Parathyroid adenoma (tissue), 2 donors: Measurements from ENCODE around the gene MGARP.

Source experiments
- H2AFZ ChIP-seq: fragments of 300-600 bp; sonication (generic); one replicate; pipeline ENCODE4 v1.7.0; 2017; ENCODE audit warnings: antibody characterized with exemption, mild to moderate bottlenecking
- H3K27ac ChIP-seq: fragments of 300-600 bp; sonication (generic); one replicate; pipeline ENCODE4 v1.7.0; 2017
- H3K27me3 ChIP-seq: fragments of 300-600 bp; sonication (generic); one replicate; pipeline ENCODE4 v1.7.0; 2017; ENCODE audit warnings: low read length; ENCODE audit not compliant: control insufficient read depth, insufficient read depth
- H3K36me3 ChIP-seq: fragments of 300-600 bp; sonication (generic); one replicate; pipeline ENCODE4 v1.7.0; 2017; ENCODE audit warnings: low read length; ENCODE audit not compliant: control insufficient read depth, insufficient read depth
- H3K4me1 ChIP-seq: fragments of 300-600 bp; sonication (generic); one replicate; pipeline ENCODE4 v1.7.0; 2017; ENCODE audit warnings: control low read depth
- H3K4me2 ChIP-seq: fragments of 300-600 bp; sonication (generic); one replicate; pipeline ENCODE4 v1.7.0; 2017; ENCODE audit warnings: low read length
- H3K4me3 ChIP-seq: fragments of 300-600 bp; sonication (generic); one replicate; pipeline ENCODE4 v1.7.0; 2017; ENCODE audit warnings: low read depth, low read length
- H3K79me2 ChIP-seq: fragments of 300-600 bp; sonication (generic); one replicate; pipeline ENCODE4 v1.7.0; 2017; ENCODE audit warnings: control low read depth
- H3K9ac ChIP-seq: fragments of 300-600 bp; sonication (generic); one replicate; pipeline ENCODE4 v1.7.0; 2017; ENCODE audit warnings: mild to moderate bottlenecking
- H3K9me3 ChIP-seq: fragments of 300-600 bp; sonication (generic); one replicate; pipeline ENCODE4 v1.7.0; 2017; ENCODE audit warnings: low read length; ENCODE audit not compliant: control insufficient read depth
- CTCF ChIP-seq: fragments of 300-600 bp; sonication (generic); IDR thresholded peaks from one replicate; pipeline ENCODE4 v1.7.0; 2017; ENCODE audit warnings: antibody characterized with exemption, mild to moderate bottlenecking
- donor health status: primary hyperparathyroidism.

MGARP gene

GRCh38 chr4:139301113-139301820 is 21.2 kb upstream of the MGARP start, which contains the start of gene NAA15:
Gene NAA15, plus strand, starts transcription at chr4:139301505. Its CDS starts 273 bp downstream, at chr4:139301778.
- Histone ChIP-seq H3K79me2 (peaks cover 12% of the 10 kb centered on the region), H3K27me3 (no peaks in the 10 kb centered on the region), H3K4me2 (peak within 1 kb of the TSS; percentile 75), H3K36me3 (no peaks in the 10 kb centered on the region), H2AFZ (peak within 1 kb of the TSS; percentile 93), H3K27ac (peak within 1 kb of the TSS; percentile 87), H3K9me3 (no peaks in the 10 kb centered on the region), H3K9ac (peak within 1 kb of the TSS; percentile 3), H3K4me1 (peaks cover 4% of the 10 kb centered on the region), H3K4me3 (peak within 1 kb of the TSS; percentile 83)
- TF ChIP-seq CTCF, result no peak

DNA sequence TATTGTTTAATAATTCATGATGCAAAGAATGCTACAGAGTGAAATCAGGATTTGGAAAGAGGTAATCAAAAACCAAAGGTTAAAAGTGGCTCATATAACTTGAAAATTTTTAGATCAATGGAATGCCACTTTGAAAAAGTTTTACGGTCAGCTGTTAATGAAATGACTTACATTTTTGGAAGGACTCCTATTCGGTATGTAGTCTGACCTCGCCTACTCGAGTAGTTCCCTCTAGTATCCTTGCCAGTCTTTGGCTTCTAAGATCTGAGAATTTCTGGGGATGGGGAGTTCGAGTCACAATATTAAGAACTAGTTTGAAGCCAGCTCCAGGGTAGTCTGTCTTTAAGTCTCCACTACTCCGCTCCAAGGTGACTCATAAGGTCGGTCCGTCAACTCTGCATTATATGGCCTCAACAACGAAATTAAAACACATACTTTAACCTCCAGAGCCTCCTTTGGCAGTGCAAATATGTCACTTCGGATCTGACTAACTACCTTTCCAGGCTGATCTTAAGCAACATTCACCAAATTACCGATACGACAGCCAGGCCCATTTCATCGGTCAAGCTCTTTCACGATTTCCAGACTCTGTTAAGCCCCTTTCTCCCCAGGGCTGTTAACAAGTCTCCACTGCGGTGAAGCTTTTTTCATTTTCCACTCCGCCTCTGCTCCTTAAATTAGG is 20.5 kb upstream of the MGARP start:
- Histone ChIP-seq H3K36me3 (no peaks in the 10 kb centered on the region), H3K4me3 (peak overlapping the region; percentile 83), H3K4me1 (peaks cover 7% of the 10 kb centered on the region), H3K27ac (peak overlapping the region; percentile 87), H3K27me3 (no peaks in the 10 kb centered on the region), H3K9ac (peak overlapping the region; percentile 33), H3K4me2 (peak overlapping the region; percentile 75), H3K9me3 (no peaks in the 10 kb centered on the region), H2AFZ (peak overlapping the region; percentile 93), H3K79me2 (peaks cover 11% of the 10 kb centered on the region)
- no peak for TF ChIP-seq CTCF

DNA sequence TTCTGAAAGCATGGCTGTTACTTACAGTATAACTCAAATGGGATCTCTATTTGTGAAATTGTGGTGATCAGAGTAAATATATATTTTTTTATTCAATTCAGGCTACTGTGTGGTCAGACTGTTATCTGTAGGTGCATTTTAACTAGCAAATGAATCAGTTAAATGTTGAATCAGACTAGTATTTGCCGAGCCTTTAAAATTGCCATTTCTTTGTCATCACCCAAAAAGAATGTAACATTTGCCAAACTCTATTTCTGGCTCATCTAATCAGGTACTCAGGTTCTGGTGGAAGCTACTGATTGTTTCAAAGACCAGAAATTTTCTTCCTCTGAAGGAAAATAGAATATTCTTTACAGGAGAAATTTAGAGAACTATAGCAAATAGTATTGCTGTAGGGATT is 19.5 kb upstream of the MGARP start:
- peaks cover 6% of the 10 kb centered on the region for H3K79me2 ChIP-seq
- H3K4me3 ChIP-seq, result peak overlapping the region; percentile 83
- H3K27ac ChIP-seq, result no peak overlapping the region
- H3K27me3 ChIP-seq, result no peaks in the 10 kb centered on the region
- H3K9ac ChIP-seq, result no peak overlapping the region
- no peaks in the 10 kb centered on the region for H3K36me3 ChIP-seq
- peaks cover 7% of the 10 kb centered on the region for H3K4me1 ChIP-seq
- H3K9me3 ChIP-seq, result no peaks in the 10 kb centered on the region
- peak overlapping the region; percentile 75 for H3K4me2 ChIP-seq
- no peak overlapping the region for H2AFZ ChIP-seq
- no peak for TF ChIP-seq CTCF

DNA sequence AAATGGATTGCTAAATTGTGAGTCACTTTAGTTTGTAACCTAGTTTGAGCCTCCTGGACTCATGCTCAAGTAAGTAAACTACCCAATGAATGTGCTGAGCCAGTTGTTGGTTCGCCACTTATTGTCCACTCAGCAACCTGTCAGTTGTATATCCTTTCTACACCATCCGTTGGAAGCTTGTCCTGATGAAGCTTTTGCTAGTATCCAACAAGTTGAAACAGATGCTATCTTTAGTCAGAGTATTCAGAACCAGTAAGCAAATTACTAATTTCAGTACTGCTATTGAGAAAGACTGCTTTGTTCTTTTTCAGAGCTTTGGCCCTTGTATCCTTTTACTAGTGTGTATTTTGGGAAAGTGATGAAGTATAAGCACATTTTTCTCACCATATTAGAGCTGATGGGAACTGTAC is 17.0 kb upstream of the MGARP start:
- Histone ChIP-seq H3K27me3 (no peaks in the 10 kb centered on the region), H3K36me3 (no peaks in the 10 kb centered on the region), H3K4me3 (no peak overlapping the region), H3K9ac (no peak overlapping the region), H3K9me3 (no peaks in the 10 kb centered on the region), H2AFZ (no peak overlapping the region), H3K4me2 (no peak overlapping the region), H3K27ac (no peak overlapping the region), H3K4me1 (peaks cover 7% of the 10 kb centered on the region), H3K79me2 (peaks cover 3% of the 10 kb centered on the region)
- TF ChIP-seq CTCF, result no peak
